C1 segment of cervical spinal cord (tissue), 14 donors: ENCODE measurements around the gene UGT1A8.

ENCODE experiments used
- DNase-seq, 14 donors: peaks; one replicate each; lab custom pipeline; 2025; lab: John Stamatoyannopoulos, UW

UGT1A8 gene

GRCh38 chr2:233818639-233819621 is 201.5 kb downstream of the UGT1A8 start:
- DNase-seq: no peak

GRCh38 chr2:233819884-233820773 is 202.7 kb downstream of the UGT1A8 start:
- DNase-seq: no peak

- DNase-seq: no peak
Measured at GRCh38 chr2:233820774-233821105, 203.3 kb downstream of the UGT1A8 start.

DNA sequence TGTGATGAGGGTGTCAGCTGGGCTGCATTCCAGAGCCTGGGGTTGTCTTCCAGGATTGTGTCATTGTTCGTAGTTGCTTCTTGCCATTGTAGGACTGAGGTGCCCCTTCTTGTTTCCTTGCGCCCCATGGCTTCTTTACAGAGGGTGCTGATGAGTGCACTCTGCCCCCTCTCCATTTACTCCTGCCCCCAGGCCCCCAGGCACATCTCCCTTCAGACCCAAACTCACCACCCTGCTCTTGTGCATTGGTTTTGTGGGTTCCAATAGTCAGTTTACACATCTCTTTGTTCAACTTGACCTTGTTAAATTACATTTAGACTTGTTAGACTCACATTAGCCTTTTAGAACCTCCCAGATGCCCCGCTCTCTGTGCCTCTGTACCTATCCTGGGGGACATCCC is 203.8 kb downstream of the UGT1A8 start:
- DNase-seq: no peak

DNA sequence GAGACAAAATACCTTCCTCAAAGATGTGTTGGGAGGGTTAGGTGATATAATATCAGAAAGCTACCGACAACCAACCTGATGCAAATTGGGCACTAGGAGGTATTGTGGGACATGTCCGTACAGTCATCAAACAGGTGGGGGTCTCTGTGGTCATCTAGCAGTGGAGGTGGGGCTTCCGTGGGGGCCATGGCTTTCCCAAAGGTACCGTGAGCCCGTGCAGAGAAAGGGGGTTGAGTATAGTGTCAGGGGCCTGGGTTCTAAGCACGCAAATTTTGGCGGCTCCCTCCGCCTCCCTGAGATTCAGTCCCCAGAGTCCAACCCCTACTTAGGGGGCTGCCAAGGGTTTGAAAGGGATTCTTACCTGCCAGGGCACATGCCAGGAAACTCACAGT is 204.3 kb downstream of the UGT1A8 start:
- no peak for DNase-seq

DNA sequence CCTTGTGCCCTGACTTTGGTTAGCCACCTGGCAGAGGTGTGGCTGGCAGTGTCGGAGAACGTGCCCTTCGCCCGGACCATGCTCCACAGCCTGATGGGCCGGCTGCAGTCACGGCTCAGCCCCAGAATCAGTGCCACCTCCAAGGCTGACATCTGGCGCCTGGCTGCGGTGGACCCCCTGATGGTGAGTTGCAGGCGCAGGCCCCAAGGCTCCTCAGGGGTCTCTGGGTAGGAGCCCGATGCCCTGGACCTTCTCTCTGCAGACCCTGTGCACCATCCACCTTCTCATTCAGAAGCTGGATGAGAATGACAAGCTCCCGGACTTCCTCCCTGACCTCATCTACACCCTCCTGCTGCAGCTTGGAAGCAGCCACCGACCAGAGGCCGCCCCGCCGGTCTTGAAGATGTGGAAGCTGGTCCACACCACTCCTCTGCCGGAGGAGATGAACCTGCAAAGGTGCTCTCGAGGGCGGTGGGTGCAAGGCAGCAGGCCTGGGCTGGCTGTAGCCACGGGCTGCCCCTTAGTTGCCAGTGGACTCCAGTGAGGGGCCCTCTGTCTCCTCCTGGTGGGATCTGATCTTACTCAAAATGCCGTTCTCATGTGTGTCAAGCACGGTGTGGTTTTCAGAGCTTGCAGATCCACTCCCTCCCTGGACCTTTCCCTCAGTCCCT is 204.8 kb downstream of the UGT1A8 start:
- no peak for DNase-seq
